Prostate gland (tissue), 2 donors: ENCODE measurements around the gene ANKRD23. TPM values are rescaled to one million over a fixed set of nuclear protein-coding genes. Genes with fewer than 3 reads are reported as not detected.
A peak's percentile ranks its signal among the peaks of the same experiment; 100 is the strongest.

Source experiments
- DNase-seq: peaks from one replicate; pipeline ENCODE4 v3.0.0-alpha.2; 2019; ENCODE audit warnings: low spot score
- H3K27ac ChIP-seq, 2 donors: fragments of 200-600 bp; sonication (generic); 2 replicates each; pipeline ENCODE4 v1.5.1; 2017 to 2019
- H3K27me3 ChIP-seq: fragments of 200-600 bp; sonication (generic); replicated peaks from 2 replicates; pipeline ENCODE4 v1.5.1; 2019; ENCODE audit not compliant: insufficient read depth
- H3K36me3 ChIP-seq, 2 donors: fragments of 200-600 bp; sonication (generic); 1 replicate in 1 of 2; 2 replicates in 1 of 2; pipeline versions ENCODE4 v1.5.1 to v1.8.1; 2017 to 2019
- H3K4me1 ChIP-seq: fragments of 200-600 bp; sonication (generic); replicated peaks from 2 replicates; pipeline ENCODE4 v1.5.1; 2019
- H3K4me3 ChIP-seq, 2 donors: fragments of 200-600 bp; sonication (generic); 2 replicates each; pipeline ENCODE4 v1.5.1; 2017 to 2019
- H3K9me3 ChIP-seq: fragments of 200-600 bp; sonication (generic); 2 replicates; pipeline ENCODE4 v1.5.1; 2017
- CTCF ChIP-seq, 4 experiments: fragments of 200-600 bp in 2 of 4; fragments of 450-650 bp in 2 of 4; sonication (generic) in 2 of 4; IDR thresholded peaks; 1 replicate in 3 of 4; 2 replicates in 1 of 4; pipeline ENCODE4 v1.5.1; 2016 to 2019; ENCODE audit warnings: antibody characterized with exemption in 4 of 4, mild to moderate bottlenecking in 2 of 4, moderate library complexity in 2 of 4
- POLR2A ChIP-seq: fragments of 450-650 bp; IDR thresholded peaks from one replicate; pipeline ENCODE4 v1.6.1; 2016; ENCODE audit warnings: antibody characterized with exemption, mild to moderate bottlenecking
- POLR2AphosphoS5 ChIP-seq: sonication (generic); formaldehyde crosslinking; IDR thresholded peaks from one replicate; pipeline ENCODE4 v1.6.1; 2017; ENCODE audit warnings: antibody characterized with exemption
- WGBS: methylation state at CpG from one replicate; pipeline ENCODE4 v1.1.5; 2018; 5-methylcytosine and 5-hydroxymethylcytosine counted together
- intact Hi-C: fragments of 100-400 bp; cut with DNase I; formaldehyde crosslinking; loops from one replicate; pipeline ENCODE4 v1.14.2; 2022
- total RNA-seq, 2 donors: library from RNA; depleted of rRNA; stranded (reverse); fragments of >200 nt; gene quantifications; one replicate each; pipeline ENCODE4 v1.1.0, GENCODE V29; 2016

Gene ANKRD23
- total RNA-seq, 2 donors from 2014 or later = 11.4 to 15.2 TPM

GRCh38 chr2:96816127-96816835 is 27.5 kb downstream of the ANKRD23 start, which contains the start of gene CNNM3:
Gene CNNM3, plus strand, starts transcription at chr2:96816268. Its CDS starts 10 bp downstream, at chr2:96816278.
- Histone ChIP-seq H3K9me3 (no peaks in the 10 kb centered on the region), H3K36me3 (no peaks in the 10 kb centered on the region), H3K27me3 (no peaks in the 10 kb centered on the region), H3K4me3 (peak within 1 kb of the TSS; percentile 52 to 70), H3K4me1 (peaks cover 16% of the 10 kb centered on the region), H3K27ac (peak within 1 kb of the TSS; percentile 94 to 96)
- TF ChIP-seq POLR2A (peak; percentile 81), CTCF (IDR thresholded peaks at IDR 0.05) (peak; percentile 18 to 88 (median 64)), POLR2AphosphoS5 (peak; percentile 76)
- intact Hi-C loops = loop anchor here (5.0 kb wide), 2 partner anchors 41 to 284 kb away; partner anchors contain the start of gene ANKRD39
- peak; percentile 97 for DNase-seq
- WGBS = under 1% methylated on average over 86 of the region's 103 CpGs

- WGBS = 1% methylated on average over 40 of the region's 60 CpGs
- peak; percentile 29 for DNase-seq
- Histone ChIP-seq H3K9me3 (no peaks in the 10 kb centered on the region), H3K36me3 (no peaks in the 10 kb centered on the region), H3K27me3 (no peaks in the 10 kb centered on the region), H3K4me1 (peaks cover 16% of the 10 kb centered on the region), H3K27ac (peak overlapping the region; percentile 94 to 96), H3K4me3 (peak overlapping the region; percentile 52 to 70)
- intact Hi-C loops = loop anchor here (5.0 kb wide), 2 partner anchors 42 to 283 kb away; partner anchors contain the start of gene ANKRD39
- no peak for TF ChIP-seq POLR2AphosphoS5
Measured at GRCh38 chr2:96815326-96816126, 28.3 kb downstream of the ANKRD23 start.

GRCh38 chr2:96813656-96814055 is 30.2 kb downstream of the ANKRD23 start:
- H3K4me3 ChIP-seq = no peak overlapping the region
- H3K4me1 ChIP-seq = peaks cover 9% of the 10 kb centered on the region
- H3K27me3 ChIP-seq = no peaks in the 10 kb centered on the region
- DNase-seq = no peak
- no peaks in the 10 kb centered on the region for H3K36me3 ChIP-seq
- no peaks in the 10 kb centered on the region for H3K9me3 ChIP-seq
- TF ChIP-seq POLR2A (no peak), CTCF (IDR thresholded peaks at IDR 0.05) (no peak), POLR2AphosphoS5 (no peak)
- intact Hi-C loops = no loop called here
- H3K27ac ChIP-seq = no peak overlapping the region
- 76% methylated on average over 4 of the region's 4 CpGs for WGBS

- Histone ChIP-seq H3K27ac (no peak overlapping the region), H3K4me1 (no peaks in the 10 kb centered on the region), H3K4me3 (no peak overlapping the region), H3K36me3 (no peaks in the 10 kb centered on the region), H3K27me3 (no peaks in the 10 kb centered on the region), H3K9me3 (no peaks in the 10 kb centered on the region)
- intact Hi-C loops = no loop called here
- DNase-seq = no peak
- TF ChIP-seq POLR2AphosphoS5 (no peak), POLR2A (no peak), CTCF (IDR thresholded peaks at IDR 0.05) (no peak)
- 51% methylated on average over 3 of the region's 3 CpGs for WGBS
Measured at GRCh38 chr2:96811917-96812316, 31.9 kb downstream of the ANKRD23 start.

GRCh38 chr2:96810783-96811192 is 33.0 kb downstream of the ANKRD23 start:
- no peaks in the 10 kb centered on the region for H3K27me3 ChIP-seq
- H3K27ac ChIP-seq = no peak overlapping the region
- TF ChIP-seq POLR2AphosphoS5 (no peak), CTCF (IDR thresholded peaks at IDR 0.05) (no peak)
- no peak for DNase-seq
- no peaks in the 10 kb centered on the region for H3K36me3 ChIP-seq
- no peaks in the 10 kb centered on the region for H3K9me3 ChIP-seq
- 92% methylated on average over 5 of the region's 5 CpGs for WGBS
- no peak overlapping the region for H3K4me3 ChIP-seq
- H3K4me1 ChIP-seq = no peaks in the 10 kb centered on the region
- intact Hi-C loops = no loop called here
